ENCODE results near the gene WDR76. TPM values are rescaled to one million over a fixed set of nuclear protein-coding genes. Genes with fewer than 3 reads are reported as not detected.
A peak's percentile ranks its signal among the peaks of the same experiment; 100 is the strongest.

Gene WDR76
- total RNA-seq, 1 experiment from 2014 or later = 29.6 TPM

DNA sequence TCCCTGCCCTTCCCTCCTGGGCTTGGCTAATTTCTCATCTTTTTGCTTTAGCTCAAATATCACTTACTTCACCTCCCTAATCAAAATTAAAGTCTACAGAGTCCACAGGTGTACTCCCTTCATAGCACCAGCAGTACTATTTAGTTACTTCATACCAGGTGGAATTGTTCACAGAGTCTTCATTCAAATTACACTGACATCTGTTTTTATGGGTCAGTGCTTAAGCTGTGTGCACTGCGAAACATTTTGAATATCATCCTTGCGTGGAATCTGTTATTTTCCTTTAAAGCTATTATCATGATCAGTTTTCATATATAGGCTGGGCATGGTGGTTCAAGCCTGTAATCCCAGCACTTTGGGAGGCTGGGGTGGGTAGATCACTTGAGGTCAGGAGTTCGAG lies 37.4 kb upstream of the WDR76 start:
- Histone ChIP-seq H3K14ac (ENCODE audit: insufficient read depth, low read length) (no peak overlapping the region), H3K9me3 (ENCODE audit: control insufficient read depth, low read depth, low read length) (no peaks in the 10 kb centered on the region), H3K56ac (ENCODE audit: insufficient read length, low read depth, low read length) (no peak overlapping the region), H3K27me3 (ENCODE audit: insufficient read depth, low read length) (no peaks in the 10 kb centered on the region), H3K4me2 (ENCODE audit: insufficient read depth, insufficient read length, low read length) (no peak overlapping the region), H3K4ac (ENCODE audit: low read depth, low read length) (no peak overlapping the region), H2BK15ac (ENCODE audit: low read depth, low read length) (no peak overlapping the region), H3K18ac (ENCODE audit: insufficient read length, low read depth, low read length) (no peak overlapping the region), H3K23ac (ENCODE audit: insufficient read length, low read depth, low read length) (no peak overlapping the region), H3K79me1 (ENCODE audit: insufficient read depth, low read depth, low read length, poor library complexity, severe bottlenecking) (peaks cover 2% of the 10 kb centered on the region), H2AFZ (ENCODE audit: low read length) (no peak overlapping the region), H2BK20ac (ENCODE audit: low read depth, low read length, poor library complexity, severe bottlenecking) (no peak overlapping the region), H4K5ac (ENCODE audit: insufficient read length, low read depth, low read length) (no peak overlapping the region), H2AK5ac (ENCODE audit: insufficient read length, low read length) (no peak overlapping the region), H2BK5ac (ENCODE audit: insufficient read length, low read length) (no peak overlapping the region), H3K27ac (ENCODE audit: insufficient read length, low read depth, low read length) (no peak overlapping the region), H4K8ac (replicated peaks; ENCODE audit: insufficient read length, low read depth, low read length) (no peak overlapping the region), H2BK12ac (ENCODE audit: insufficient read length, low read depth, low read length) (no peak overlapping the region), H4K20me1 (ENCODE audit: control insufficient read depth, insufficient read depth, insufficient read length) (no peaks in the 10 kb centered on the region), H3T11ph (ENCODE audit: low read length) (no peak overlapping the region), H3K79me2 (ENCODE audit: insufficient read depth, low read length) (peaks cover 6% of the 10 kb centered on the region; the same call in 1 of the 2 replicates), H3K23me2 (ENCODE audit: insufficient read length, low read depth, low read length, poor library complexity, severe bottlenecking) (peaks cover 8% of the 10 kb centered on the region), H3K4me1 (ENCODE audit: insufficient read depth, low read length) (peaks cover 10% of the 10 kb centered on the region; the same call in 1 of the 2 replicates), H2BK120ac (ENCODE audit: low read depth, low read length, poor library complexity, severe bottlenecking) (no peak overlapping the region), H4K91ac (ENCODE audit: insufficient read length, low read depth, low read length) (no peak overlapping the region), H3K9ac (ENCODE audit: extremely low read depth, insufficient read length, low read length) (no peak overlapping the region)
- no peak for DNase-seq
- Mint-ChIP-seq H3K36me3 (ENCODE audit: insufficient read depth in 1 of 3, low read depth in 3 of 3) (peaks cover 13 to 21% (median 19%) of the 10 kb centered on the region in 3 experiments), H3K4me1 (peaks cover 21 to 32% of the 10 kb centered on the region in 2 experiments), H3K4me3 (no peak overlapping the region), H3K27me3 (ENCODE audit: low read depth) (no peaks in the 10 kb centered on the region), H3K9me3 (no peaks in the 10 kb centered on the region), H3K27ac (peak overlapping the region in 1 of 3 experiments; percentile 29; a peak in 2 of 7 replicates)
- WGBS (ENCODE audit: extremely low coverage, insufficient read length, low lambda C conversion rate) = no CpG with 5 or more reads among the region's 3 CpGs
- TF ChIP-seq, protein P1, sequence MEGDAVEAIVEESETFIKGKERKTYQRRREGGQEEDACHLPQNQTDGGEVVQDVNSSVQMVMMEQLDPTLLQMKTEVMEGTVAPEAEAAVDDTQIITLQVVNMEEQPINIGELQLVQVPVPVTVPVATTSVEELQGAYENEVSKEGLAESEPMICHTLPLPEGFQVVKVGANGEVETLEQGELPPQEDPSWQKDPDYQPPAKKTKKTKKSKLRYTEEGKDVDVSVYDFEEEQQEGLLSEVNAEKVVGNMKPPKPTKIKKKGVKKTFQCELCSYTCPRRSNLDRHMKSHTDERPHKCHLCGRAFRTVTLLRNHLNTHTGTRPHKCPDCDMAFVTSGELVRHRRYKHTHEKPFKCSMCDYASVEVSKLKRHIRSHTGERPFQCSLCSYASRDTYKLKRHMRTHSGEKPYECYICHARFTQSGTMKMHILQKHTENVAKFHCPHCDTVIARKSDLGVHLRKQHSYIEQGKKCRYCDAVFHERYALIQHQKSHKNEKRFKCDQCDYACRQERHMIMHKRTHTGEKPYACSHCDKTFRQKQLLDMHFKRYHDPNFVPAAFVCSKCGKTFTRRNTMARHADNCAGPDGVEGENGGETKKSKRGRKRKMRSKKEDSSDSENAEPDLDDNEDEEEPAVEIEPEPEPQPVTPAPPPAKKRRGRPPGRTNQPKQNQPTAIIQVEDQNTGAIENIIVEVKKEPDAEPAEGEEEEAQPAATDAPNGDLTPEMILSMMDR (conservative IDR thresholded peaks at IDR 0.05) = no peak
